Mucosa of stomach (tissue), 1 donor: ENCODE results near the gene C20orf96.
"Not testable (repeated sequence)": the region's sequence is repeated elsewhere in the genome, so short reads cannot be mapped to it uniquely, and the experiment has no call there.

Experiments
- H3K27me3 ChIP-seq: one replicate; pipeline ENCODE4 v1.7.0; 2013; ENCODE audit warnings: mild to moderate bottlenecking, low read length; ENCODE audit not compliant: control insufficient read depth, insufficient read depth
- H3K36me3 ChIP-seq: one replicate; pipeline ENCODE4 v1.7.0; 2013; ENCODE audit warnings: low read length; ENCODE audit not compliant: control insufficient read depth, insufficient read depth
- H3K4me1 ChIP-seq: one replicate; pipeline ENCODE4 v1.7.0; 2013; ENCODE audit warnings: mild to moderate bottlenecking, low read length; ENCODE audit not compliant: control insufficient read depth, insufficient read depth
- H3K4me3 ChIP-seq: one replicate; pipeline ENCODE4 v1.7.0; 2013; ENCODE audit warnings: low read length
- H3K9ac ChIP-seq: one replicate; pipeline ENCODE4 v1.7.0; 2013; ENCODE audit warnings: mild to moderate bottlenecking, low read length, moderate library complexity
- H3K9me3 ChIP-seq: one replicate; pipeline ENCODE4 v1.7.0; 2013; ENCODE audit warnings: mild to moderate bottlenecking, low read length, moderate library complexity; ENCODE audit not compliant: control insufficient read depth
- donor health status: Pancreatic carcinoma.

Gene C20orf96

DNA sequence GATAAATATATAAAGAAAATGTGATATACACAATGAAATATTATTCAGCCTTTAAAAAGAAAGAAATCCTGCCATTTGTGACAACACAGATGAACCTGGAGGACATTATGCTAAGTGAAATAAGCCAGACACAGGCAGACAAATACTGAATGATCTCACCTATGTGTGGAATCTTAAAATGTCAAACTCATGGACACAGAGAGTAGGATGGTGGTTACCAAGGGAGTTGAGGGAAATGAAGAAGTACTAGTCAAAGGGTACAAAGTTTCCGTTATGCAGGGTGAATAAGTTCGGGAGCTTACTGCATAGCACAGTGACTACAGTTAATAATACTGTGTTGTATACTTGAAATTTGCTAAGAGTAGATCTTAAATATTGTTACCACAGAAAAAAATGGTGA lies 47.6 kb downstream of the C20orf96 start:
- no peaks in the 10 kb centered on the region for H3K9me3 ChIP-seq
- no peak overlapping the region for H3K9ac ChIP-seq
- H3K4me1 ChIP-seq, result no peaks in the 10 kb centered on the region
- no peaks in the 10 kb centered on the region for H3K36me3 ChIP-seq
- H3K4me3 ChIP-seq, result no peak overlapping the region
- peaks cover 6% of the 10 kb centered on the region for H3K27me3 ChIP-seq

GRCh38 chr20:237929-238328 lies 52.6 kb downstream of the C20orf96 start:
- H3K4me1 ChIP-seq, result no peaks in the 10 kb centered on the region
- peaks cover 6% of the 10 kb centered on the region for H3K27me3 ChIP-seq
- no peak overlapping the region for H3K4me3 ChIP-seq
- no peak overlapping the region for H3K9ac ChIP-seq
- H3K9me3 ChIP-seq, result no peaks in the 10 kb centered on the region
- no peaks in the 10 kb centered on the region for H3K36me3 ChIP-seq

DNA sequence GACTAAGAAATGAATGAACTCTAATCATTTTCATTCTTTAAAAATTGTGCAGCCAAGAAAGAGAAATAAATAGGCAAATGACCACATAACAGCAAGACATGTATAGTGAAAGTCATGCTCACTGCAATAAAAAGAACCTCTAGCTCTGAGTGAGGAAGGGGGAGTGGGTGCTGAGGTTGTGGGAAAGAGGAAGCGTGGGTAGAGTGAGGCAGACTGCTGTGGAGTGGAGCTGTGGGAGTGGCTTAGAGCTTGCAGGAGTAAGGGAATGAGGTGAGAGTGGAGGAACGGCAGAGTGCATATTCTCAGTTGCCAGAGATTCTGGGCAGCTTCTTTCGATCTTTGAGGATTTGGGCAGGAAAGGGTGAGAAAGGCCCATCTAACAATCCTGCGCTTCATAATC lies 53.1 kb downstream of the C20orf96 start:
- H3K4me3 ChIP-seq, result no peak overlapping the region
- no peak overlapping the region for H3K9ac ChIP-seq
- no peaks in the 10 kb centered on the region for H3K9me3 ChIP-seq
- no peaks in the 10 kb centered on the region for H3K36me3 ChIP-seq
- no peaks in the 10 kb centered on the region for H3K4me1 ChIP-seq
- peaks cover 6% of the 10 kb centered on the region for H3K27me3 ChIP-seq

- H3K36me3 ChIP-seq, result no peaks in the 10 kb centered on the region
- H3K27me3 ChIP-seq, result no peaks in the 10 kb centered on the region
- H3K4me3 ChIP-seq, result no peak overlapping the region
- H3K9me3 ChIP-seq, result no peaks in the 10 kb centered on the region
- no peaks in the 10 kb centered on the region for H3K4me1 ChIP-seq
- H3K9ac ChIP-seq, result no peak overlapping the region
These were observed 54.7 kb downstream of the C20orf96 start for GRCh38 chr20:235891-236290.

- no peak overlapping the region for H3K9ac ChIP-seq
- H3K36me3 ChIP-seq, result no peaks in the 10 kb centered on the region
- no peak overlapping the region for H3K4me3 ChIP-seq
- no peaks in the 10 kb centered on the region for H3K27me3 ChIP-seq
- H3K9me3 ChIP-seq, result no peaks in the 10 kb centered on the region
- H3K4me1 ChIP-seq, result no peaks in the 10 kb centered on the region
These were observed 63.0 kb downstream of the C20orf96 start for GRCh38 chr20:227439-228105.

- H3K36me3 ChIP-seq, result no peaks in the 10 kb centered on the region
- H3K4me3 ChIP-seq, result no peak within 1 kb of the TSS
- peaks cover 1% of the 10 kb centered on the region for H3K27me3 ChIP-seq
- no peaks in the 10 kb centered on the region for H3K4me1 ChIP-seq
- H3K9ac ChIP-seq, result no peak within 1 kb of the TSS
- no peaks in the 10 kb centered on the region for H3K9me3 ChIP-seq
These were observed 63.6 kb downstream of the C20orf96 start, which contains the start of gene DEFB129 for GRCh38 chr20:226958-227357. Gene DEFB129 (plus strand): TSS chr20:227258. CDS start chr20:227289, 31 bp downstream.

GRCh38 chr20:225879-226278 lies 64.7 kb downstream of the C20orf96 start:
- not testable (repeated sequence) for H3K4me3 ChIP-seq, H3K9me3 ChIP-seq, H3K36me3 ChIP-seq, H3K9ac ChIP-seq, H3K4me1 ChIP-seq, H3K27me3 ChIP-seq

GRCh38 chr20:221258-221830 lies 69.2 kb downstream of the C20orf96 start:
- Histone ChIP-seq H3K36me3 (no peaks in the 10 kb centered on the region), H3K4me3 (no peak overlapping the region), H3K27me3 (peaks cover 3% of the 10 kb centered on the region), H3K9ac (no peak overlapping the region), H3K9me3 (no peaks in the 10 kb centered on the region), H3K4me1 (no peaks in the 10 kb centered on the region)
